Cerebellar nuclear complex (tissue), 1 donor: Measurements from ENCODE around the gene ADAMTS17.
"Not testable (repeated sequence)": the region's sequence is repeated elsewhere in the genome, so short reads cannot be mapped to it uniquely, and the experiment has no call there.

Source experiments
- DNase-seq, 2 experiments: peaks; one replicate each; lab custom pipeline; 2025; lab: John Stamatoyannopoulos, UW

Gene ADAMTS17

DNA sequence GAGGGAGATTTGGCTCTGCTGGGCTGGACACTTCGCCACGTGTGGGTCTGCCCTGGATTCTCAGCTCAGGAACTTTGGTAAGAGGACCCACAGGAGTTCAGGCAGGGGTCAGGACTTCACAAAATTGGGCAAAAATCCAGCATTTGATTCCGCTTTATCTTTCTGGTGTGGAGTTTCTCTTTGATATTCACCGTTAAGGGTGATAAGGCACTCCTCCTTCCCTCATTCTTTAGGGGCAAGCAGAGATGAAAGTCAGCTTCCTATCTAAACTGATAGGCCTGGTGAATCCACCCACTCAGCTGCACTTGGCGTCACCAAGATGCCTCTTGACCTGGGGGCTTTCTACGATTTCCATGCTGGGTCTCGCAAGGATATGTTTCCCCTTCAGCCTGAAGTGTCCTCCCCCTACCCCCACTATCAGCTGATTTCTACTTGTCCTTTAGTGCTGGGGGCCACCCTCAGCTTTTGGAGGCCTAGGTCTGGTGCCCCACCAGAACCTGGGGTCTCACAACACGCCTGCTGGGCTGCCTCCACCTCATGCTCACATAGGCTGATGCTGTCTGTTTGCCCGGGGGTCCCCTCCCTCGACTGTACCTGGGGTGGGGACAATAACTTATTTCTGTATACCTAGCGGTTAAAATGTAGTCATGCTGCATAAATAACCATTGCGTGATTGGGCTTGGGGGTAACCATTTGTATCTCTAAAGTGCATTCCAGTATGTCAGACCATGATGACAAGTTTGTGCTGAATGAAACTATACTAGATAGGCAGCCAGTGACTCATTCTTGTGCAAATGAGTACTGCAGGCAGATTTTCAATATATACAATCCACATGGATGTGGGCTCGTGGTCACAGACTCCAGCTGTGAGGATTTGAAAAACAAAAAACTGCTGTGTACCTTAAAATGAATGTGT lies 248.3 kb downstream of the ADAMTS17 start:
- no peak for DNase-seq

DNA sequence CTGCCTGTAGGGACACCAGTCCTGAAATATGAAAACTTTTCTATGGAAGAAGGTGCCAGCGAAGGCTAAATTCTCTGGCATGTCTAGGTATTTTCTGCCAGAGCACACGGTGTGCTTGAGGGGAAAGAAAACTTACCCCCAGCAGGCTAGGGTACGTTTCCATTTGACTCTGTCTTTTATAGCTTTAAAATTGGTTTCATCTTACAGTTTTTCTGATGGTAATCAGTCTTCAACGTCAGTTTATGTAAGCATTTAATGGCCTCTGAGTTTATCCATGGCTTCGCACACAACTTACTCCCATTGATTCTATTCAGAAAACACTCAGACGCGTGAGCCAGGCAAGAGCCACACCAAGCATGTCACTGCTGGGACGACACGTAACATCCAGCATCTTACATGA lies 249.7 kb downstream of the ADAMTS17 start:
- no peak for DNase-seq

DNA sequence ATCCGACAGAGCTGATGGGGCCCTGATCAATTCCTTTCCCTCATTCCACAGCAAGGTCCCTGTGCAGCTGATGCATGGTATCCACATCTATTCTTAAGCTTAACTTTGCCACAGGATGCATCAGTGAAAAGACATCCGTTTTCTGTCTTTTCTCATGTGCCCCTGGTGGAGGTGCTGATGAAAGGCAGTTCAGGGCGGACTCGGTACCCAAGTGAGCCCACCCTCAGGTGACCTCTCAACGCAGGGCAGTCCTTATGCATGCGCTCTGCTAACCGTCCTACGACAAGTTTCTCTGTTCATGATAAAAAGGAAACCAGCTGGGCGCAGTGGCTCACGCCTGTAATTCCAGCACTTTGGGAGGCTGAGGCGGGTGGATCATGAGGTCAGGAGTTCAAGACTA lies 251.4 kb downstream of the ADAMTS17 start:
- DNase-seq = no peak

- not testable (repeated sequence) for DNase-seq
These were observed 257.5 kb downstream of the ADAMTS17 start for GRCh38 chr15:100084042-100084821.

DNA sequence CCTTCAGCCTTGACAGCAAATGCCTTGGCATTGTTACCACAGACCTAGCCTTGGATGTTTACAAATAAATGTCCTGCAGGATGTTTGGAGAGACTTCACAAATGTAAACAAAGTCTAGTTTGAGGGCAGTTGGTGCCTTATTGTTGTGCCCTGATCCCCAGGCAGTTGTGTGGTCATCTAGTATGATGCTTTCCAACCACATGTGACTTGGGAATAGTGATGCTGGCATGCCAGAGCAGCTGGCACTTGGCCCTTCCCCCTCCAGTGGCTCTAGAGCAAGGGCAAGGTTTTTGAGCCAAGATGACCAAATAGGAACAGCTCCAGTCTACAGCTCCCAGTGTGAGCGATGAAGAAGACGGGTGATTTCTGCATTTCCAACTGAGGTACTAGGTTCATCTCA lies 258.2 kb downstream of the ADAMTS17 start:
- DNase-seq = no peak

DNA sequence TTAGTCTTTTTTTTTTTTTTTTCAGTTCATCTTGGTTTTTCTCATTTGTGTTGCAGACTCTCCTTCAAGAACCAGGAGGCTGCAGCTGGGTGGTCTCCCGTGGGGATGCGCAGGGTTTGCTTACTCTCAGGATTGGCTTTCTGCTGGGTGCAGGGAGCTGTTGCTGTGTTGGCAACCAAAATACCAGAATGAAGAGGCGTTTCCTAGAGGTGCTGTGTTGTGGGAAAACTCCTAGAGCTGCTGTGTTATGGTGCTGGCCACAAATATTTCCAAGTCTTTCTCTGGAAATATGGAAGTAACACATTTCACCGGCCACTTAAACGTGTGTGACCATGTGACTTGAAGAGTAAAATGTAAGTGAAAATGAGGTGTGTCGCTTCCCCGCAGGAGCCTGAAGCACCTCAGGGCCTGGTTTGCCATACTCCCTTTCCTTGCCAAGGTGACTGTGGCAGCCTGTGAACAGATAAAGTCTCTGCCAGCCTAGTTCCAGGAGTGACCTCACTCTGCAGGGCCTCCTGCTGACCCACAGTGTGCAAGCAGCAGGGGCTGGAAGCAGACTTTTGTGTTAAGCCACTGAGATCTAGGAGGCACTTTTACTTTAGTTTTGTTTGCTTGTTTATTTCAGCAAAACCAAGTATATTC lies 258.9 kb downstream of the ADAMTS17 start:
- DNase-seq = no peak

GRCh38 chr15:100081454-100081853 lies 260.3 kb downstream of the ADAMTS17 start:
- DNase-seq = no peak

- no peak for DNase-seq
These were observed 263.1 kb downstream of the ADAMTS17 start for GRCh38 chr15:100078511-100079220.

DNA sequence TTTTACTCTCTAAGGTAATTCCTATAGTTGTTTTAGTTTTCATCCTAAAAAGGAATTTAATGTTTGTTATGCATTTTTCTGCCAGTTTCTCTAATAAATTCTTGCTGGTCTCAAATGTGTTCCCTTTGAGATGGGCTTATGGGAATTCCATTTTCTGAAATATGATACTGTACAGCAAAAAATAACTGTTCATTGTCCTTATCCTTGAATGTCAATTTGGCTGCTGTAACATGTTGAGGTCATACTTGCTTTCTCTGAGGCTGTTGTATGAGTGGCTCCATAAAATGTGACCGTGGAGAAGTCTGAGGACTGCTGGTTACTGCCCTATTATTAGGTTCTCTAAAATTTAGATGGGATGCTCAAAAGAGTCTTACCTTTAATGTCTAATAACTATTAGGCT lies 266.5 kb downstream of the ADAMTS17 start:
- no peak for DNase-seq

DNA sequence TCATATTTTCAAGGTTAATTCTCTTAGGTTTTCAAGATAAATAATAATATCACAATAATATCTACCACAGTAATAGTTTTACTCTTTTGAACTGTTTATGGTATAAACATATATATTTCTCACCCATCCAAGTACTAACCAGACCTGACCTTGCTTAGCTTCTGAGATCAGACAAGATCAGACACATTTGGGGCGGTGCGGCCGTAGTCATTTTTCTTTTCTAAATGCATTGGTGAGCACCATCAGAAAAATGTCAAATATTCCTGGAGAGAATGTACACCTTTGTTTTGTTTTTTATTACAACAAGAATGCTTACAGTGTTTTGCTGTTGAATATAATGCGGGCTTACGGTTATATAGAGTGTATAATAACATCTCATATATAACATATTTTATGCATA lies 267.8 kb downstream of the ADAMTS17 start:
- no peak for DNase-seq

DNA sequence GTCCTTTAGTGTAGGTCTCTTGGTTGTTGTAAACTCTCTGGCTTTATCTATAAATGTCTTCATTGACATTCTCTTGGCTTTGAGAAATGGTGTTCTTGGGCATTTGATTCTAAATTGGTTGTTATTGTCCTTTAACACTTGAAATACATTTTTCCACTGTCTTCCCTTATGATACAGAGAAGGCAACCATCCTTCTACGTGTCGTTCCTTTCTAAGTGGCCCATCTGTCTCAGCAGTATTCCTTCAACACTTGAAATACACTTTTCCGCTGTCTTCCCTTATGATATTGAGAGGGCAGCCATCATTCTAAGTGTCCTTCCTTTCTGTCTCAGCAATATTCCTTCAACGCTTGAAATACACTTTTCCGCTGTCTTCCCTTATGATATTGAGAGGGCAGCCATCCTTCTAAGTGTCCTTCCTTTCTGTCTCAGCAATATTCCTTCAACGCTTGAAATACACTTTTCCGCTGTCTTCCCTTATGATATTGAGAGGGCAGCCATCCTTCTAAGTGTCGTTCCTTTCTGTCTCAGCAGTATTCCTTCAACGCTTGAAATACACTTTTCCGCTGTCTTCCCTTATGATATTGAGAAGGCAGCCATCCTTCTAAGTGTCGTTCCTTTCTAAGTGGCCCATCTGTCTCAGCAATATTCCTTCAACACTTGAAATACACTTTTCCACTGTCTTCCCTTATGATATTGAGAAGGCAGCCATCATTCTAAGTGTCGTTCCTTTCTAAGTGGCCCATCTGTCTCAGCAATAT lies 275.1 kb downstream of the ADAMTS17 start:
- DNase-seq = not testable (repeated sequence)

GRCh38 chr15:100061944-100062343 lies 279.8 kb downstream of the ADAMTS17 start:
- no peak for DNase-seq

DNA sequence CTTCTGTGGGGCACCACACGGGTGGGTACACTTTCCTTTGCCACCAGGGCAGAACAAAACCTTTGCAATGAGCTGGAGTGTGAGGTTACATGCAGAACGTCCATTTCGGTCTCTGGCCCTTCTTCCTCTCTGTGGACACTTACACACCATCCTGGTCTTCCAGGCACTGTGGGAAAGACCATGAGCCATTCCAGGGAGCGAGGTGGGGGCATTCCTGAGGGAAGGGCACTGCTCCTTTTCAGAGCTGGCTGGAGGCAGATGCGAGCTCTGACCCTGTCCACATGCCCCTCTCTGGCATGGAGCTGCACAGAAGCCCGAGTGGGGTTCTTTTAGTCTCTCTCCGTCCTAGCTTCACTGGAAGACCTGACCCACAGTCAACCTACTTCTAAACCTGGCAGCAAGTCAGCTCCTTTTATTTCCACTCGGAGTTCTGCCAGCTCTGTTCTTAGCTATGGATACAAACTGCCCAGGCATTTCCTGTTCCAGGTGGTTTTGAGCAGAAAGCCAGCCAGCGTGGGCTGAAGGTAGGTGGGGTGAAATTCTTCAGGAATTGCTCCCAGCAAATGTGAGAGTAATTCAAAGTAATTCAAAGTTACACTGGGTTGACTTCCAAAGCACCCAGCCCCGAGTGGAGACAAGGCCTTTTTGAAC lies 281.4 kb downstream of the ADAMTS17 start:
- DNase-seq = no peak

DNA sequence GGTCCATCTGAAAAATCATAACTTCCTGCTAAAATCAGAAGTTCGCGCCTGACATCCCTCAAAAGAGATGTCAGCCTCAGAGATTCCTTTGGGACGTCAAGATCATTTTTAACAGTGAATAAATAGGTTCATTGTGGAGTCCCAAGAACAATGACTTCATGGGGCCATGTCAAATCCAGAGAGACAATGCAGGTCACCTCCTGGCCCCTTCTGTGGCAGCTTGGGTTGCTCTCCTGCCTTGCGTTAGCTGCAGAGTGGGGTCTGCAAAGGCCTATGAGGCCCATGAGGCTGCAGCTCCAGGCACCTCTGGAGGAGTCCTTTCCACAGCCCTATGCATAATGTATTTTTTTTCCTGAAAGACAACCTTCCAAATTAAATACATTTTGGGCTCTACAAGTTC lies 282.3 kb downstream of the ADAMTS17 start:
- no peak for DNase-seq

DNA sequence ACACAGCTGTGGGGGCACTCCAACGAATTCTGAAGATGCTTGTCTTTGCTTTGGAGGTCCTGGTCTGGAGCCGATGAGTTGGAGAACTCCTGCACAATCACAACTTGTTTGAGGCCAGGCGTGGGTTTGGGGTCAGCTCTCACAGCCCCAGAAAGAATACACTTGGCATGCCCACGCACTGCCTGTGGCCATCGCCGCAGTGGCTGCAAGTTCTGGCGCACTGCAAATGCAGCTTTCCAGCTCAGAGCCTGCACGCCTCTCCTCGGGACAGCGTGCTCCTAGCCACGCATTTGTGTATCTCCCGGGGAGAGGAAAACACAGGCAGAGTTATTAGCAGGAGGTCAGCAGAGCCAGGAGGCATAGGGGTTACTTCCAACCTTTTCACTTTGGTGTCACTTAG lies 282.7 kb downstream of the ADAMTS17 start:
- DNase-seq = no peak

DNA sequence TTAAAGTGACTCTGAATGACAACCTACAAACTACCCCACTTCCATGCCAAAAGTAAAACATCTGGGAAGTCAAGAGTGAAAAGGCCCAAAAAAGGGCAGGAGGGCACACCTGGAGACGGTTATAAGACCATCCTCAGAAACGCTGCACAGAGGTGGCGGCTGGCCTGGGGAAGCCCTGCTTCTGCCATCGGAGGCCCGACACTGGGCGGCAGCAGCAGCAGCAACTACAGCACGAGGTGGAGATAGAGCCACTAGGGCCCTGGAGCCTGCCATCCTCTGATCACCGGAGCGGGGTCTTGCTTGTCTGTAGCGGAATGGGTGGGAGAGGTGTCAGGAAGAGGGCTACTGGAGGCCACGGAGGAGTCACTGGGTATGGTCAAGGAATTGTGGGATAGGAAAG lies 283.3 kb downstream of the ADAMTS17 start:
- DNase-seq = no peak

GRCh38 chr15:100057281-100057680 lies 284.5 kb downstream of the ADAMTS17 start:
- DNase-seq = no peak

DNA sequence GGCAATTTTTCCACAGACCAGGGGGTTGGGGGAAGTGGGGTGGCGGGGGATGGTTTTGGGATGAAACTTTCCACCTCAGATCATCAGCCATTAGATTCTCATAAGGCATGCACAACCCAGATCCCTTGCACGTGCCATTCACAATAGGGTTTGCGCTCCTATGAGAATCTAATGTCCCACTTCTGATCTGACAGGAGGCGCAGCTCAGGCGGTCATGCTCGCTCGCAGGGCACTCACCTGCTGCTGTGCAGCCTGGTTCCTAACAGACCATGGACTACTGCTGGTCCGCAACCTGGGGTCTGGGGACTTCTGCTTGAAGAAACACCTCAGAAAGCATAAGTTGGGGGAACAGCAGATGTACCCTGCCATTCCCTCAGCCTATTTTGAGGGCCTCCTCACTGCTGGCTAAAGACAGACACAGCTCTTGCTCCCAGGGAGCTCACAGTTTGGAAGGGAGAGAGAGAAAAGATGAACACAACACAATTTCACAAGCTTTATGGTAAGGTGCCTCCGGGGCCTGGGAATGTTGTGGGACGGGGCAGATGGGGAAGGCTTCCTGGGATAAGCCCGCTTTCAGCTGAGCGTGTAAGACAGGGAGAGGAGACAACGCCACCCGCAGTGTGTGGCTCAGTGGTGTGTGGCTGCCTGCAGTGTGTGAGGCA lies 285.2 kb downstream of the ADAMTS17 start:
- DNase-seq = no peak

DNA sequence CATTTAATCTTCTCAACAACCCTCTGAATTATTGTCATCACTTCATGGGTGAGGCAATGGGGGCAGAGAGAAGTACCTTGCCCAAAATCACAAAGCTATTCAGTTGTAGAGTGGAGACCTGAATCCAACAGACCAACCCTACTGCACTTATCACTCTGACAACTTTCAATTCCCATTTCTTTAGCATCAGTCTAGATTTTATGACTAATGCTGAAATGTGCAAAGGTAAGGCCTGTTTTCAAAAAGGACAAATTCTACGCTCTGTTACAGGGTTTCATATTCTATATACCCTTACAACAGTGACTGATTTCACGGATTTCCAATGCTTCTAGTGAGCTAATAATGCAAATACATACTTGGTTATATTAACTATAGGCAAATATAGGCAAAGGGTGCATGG lies 286.0 kb downstream of the ADAMTS17 start:
- DNase-seq = no peak

- no peak for DNase-seq
These were observed 287.2 kb downstream of the ADAMTS17 start for GRCh38 chr15:100054539-100054938.
